AG04449 (cell line): Measurements from ENCODE around the gene ARMS2.

Experiments used
- CTCF ChIA-PET: fragments of 350-600 bp; formaldehyde crosslinking; extraction: SDS; loops from one replicate; lab custom pipeline; 2021; ENCODE audit warnings: antibody characterized with exemption; lab: Yijun Ruan, JAX
- POLR2A ChIA-PET: fragments of 400-600, 350-600 bp; formaldehyde crosslinking; extraction: SDS; loops from one replicate; lab custom pipeline; 2020; ENCODE audit warnings: antibody characterized with exemption, inconsistent platforms; lab: Yijun Ruan, JAX
- DNase-seq: peaks from one replicate; pipeline ENCODE4 v3.0.0-alpha.2; 2010; ENCODE audit warnings: low read depth, low spot score
- H3K4me3 ChIP-seq: 2 replicates; pipeline ENCODE4 v1.5.1; 2011; ENCODE audit warnings: low read depth, mild to moderate bottlenecking, control low read depth, low read length
- TF ChIP-seq, protein P1 (sequence below): IDR thresholded peaks from one replicate; pipeline ENCODE4 v1.5.1; 2011; ENCODE audit warnings: mild to moderate bottlenecking, moderate library complexity, low read length, control low read depth, inconsistent platforms; ENCODE audit not compliant: insufficient read depth; ENCODE audit errors: missing control alignments

The ARMS2 gene

DNA sequence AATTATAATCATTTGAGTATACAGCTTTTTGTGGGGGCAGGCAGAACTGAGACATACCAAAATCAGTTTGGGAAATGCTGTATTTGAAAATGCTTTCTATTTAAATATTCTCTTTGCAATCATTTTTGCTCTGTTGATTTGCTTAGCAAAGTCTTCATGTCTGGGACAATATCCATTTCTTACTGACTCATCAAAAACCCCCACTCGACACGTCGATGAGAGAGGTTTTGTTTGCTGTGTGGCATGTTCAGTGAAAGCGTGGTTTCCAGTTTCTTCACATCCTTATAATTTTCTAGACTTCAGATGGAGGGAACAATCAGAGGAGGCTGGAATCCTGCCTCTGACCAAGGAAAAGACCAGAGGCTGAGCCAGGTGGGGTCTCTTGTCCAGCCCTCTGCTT is 35.8 kb downstream of the ARMS2 start:
- POLR2A ChIA-PET, result no interaction called here
- no peak overlapping the region for H3K4me3 ChIP-seq
- CTCF ChIA-PET, result interaction anchor here (1.0 kb wide), 1 partner anchor 12 kb away, joined by 3 read pairs; no protein-coding TSS in a partner anchor
- DNase-seq, result no peak
- TF ChIP-seq, protein P1, sequence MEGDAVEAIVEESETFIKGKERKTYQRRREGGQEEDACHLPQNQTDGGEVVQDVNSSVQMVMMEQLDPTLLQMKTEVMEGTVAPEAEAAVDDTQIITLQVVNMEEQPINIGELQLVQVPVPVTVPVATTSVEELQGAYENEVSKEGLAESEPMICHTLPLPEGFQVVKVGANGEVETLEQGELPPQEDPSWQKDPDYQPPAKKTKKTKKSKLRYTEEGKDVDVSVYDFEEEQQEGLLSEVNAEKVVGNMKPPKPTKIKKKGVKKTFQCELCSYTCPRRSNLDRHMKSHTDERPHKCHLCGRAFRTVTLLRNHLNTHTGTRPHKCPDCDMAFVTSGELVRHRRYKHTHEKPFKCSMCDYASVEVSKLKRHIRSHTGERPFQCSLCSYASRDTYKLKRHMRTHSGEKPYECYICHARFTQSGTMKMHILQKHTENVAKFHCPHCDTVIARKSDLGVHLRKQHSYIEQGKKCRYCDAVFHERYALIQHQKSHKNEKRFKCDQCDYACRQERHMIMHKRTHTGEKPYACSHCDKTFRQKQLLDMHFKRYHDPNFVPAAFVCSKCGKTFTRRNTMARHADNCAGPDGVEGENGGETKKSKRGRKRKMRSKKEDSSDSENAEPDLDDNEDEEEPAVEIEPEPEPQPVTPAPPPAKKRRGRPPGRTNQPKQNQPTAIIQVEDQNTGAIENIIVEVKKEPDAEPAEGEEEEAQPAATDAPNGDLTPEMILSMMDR, result no peak

DNA sequence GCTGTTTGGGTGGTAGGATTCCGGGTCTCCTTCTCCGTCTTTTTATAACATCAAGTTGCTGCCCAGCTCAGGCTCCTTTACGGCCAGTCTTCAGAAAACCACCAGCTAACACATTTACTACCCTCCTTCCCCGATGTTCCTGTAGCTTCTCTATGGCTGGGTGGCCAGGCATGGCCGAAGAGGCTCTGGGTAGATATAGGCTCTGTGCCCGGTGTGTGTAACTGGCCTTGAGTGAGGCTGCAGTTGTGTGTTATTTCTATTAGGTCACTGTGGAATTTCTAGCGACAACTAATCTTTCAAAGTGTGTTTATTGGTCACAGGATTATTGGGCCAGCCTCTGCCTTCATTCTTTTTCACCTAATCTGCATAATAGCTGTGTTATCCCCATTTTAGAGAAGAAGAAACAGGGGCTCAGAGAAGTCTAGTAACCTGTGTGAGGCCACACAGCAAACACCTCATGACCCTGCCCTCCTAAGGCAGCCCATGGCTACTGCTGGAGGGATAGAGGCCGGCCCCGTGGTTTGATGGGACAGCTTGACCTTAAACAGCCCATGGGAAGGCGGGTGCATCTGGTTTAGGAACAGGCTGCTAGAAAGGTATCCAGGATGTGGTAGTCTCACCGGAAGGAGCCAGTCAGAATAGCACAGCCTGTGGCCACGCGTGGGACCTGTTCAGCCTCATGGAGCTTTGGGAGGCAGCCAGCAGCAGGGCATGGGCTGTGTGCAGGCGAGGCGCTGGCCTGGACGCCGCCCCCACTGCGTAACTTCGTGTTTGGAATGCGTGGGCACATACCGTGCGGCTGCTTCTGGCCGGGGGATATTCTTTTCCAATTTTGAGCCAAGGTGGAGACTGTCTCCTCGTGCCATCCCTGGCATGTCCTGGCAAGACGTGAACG is 36.6 kb downstream of the ARMS2 start:
- no peak overlapping the region for H3K4me3 ChIP-seq
- ChIA-PET POLR2A (no interaction called here), CTCF (interaction anchor here (1.0 to 1.7 kb wide), 3 partner anchors 13 to 75 kb away, joined by 3 to 7 read pairs (median 4); no protein-coding TSS in a partner anchor)
- no peak for DNase-seq
- TF ChIP-seq, protein P1, result no peak

DNA sequence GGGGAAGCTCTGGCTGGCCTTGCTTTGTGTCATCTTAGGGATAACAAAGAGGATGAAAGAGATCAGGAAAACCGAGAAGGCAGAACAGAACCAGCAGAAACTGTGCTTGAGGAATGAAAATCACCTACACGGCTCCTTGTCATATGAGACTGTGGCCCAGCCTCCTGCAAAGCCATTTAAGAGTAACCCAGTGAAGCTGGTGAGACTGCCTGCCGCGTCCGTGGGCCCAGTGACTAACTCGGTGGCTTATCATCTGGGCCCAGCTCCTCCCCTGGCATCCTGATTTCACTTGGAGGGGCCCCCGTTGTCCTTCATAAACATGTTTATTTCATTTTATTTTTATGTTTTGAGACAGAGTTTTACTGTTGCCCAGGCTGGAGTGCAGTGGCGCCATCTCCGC is 37.6 kb downstream of the ARMS2 start:
- TF ChIP-seq, protein P1, result no peak
- H3K4me3 ChIP-seq, result no peak overlapping the region
- no peak for DNase-seq
- ChIA-PET POLR2A (no interaction called here), CTCF (interaction anchor here (1.7 kb wide), 1 partner anchor 74 kb away, joined by 7 read pairs; no protein-coding TSS in a partner anchor)

DNA sequence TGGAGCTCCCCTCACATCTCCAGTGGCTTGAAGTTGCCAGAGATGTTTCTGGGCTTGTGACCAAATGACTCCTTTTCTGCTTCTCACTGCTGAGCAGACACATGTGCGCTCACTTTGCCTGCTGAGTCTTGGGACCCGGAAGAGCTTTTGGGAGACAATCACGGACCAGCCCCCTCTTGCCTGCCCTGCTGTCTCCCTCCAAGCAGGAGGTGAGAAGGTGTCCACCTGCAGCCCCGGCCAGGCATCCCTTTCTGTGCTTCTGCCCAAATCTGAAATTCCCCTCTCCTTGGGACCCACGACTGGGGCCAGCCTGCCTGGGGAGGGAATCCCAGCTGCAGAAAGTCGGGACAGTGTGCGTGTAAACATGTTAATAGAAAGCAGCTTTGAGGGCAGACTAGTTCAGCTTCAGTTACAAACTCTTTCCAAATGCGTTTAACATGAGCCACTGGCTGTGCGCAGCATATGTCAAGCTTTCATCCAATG is 38.6 kb downstream of the ARMS2 start:
- no peak for DNase-seq
- H3K4me3 ChIP-seq, result no peak overlapping the region
- CTCF ChIA-PET, result interaction anchor here (3.9 kb wide), 1 partner anchor 12 kb away, joined by 17 read pairs; no protein-coding TSS in a partner anchor
- POLR2A ChIA-PET, result interaction anchor here (0.9 to 3.6 kb wide), 2 partner anchors 11 to 24 kb away, joined by 6 to 22 read pairs; no protein-coding TSS in a partner anchor
- TF ChIP-seq, protein P1, result no peak

DNA sequence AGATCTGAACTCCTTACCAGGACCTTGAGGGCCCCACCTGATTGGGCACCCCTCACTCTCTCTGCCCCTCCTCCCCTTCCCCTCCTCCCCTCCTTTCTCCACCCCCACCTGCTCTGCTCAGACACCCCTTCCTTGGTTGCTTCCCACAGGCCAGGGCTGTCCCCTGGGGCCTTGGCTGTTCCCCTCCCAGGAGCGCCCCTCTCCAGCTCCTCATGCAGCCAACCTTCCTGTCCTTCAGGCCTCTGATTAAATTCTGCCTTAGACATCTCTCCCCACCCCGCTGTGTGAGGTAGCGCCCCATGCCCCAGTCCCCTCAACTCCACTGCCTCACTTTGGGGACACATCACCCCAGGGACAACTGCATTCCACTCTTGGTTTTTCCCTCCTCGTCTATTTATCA is 39.3 kb downstream of the ARMS2 start:
- POLR2A ChIA-PET, result interaction anchor here (3.6 kb wide), 1 partner anchor 10 kb away, joined by 22 read pairs; no protein-coding TSS in a partner anchor
- H3K4me3 ChIP-seq, result no peak overlapping the region
- no peak for DNase-seq
- TF ChIP-seq, protein P1, result no peak
- CTCF ChIA-PET, result interaction anchor here (3.9 kb wide), 1 partner anchor 12 kb away, joined by 17 read pairs; no protein-coding TSS in a partner anchor

DNA sequence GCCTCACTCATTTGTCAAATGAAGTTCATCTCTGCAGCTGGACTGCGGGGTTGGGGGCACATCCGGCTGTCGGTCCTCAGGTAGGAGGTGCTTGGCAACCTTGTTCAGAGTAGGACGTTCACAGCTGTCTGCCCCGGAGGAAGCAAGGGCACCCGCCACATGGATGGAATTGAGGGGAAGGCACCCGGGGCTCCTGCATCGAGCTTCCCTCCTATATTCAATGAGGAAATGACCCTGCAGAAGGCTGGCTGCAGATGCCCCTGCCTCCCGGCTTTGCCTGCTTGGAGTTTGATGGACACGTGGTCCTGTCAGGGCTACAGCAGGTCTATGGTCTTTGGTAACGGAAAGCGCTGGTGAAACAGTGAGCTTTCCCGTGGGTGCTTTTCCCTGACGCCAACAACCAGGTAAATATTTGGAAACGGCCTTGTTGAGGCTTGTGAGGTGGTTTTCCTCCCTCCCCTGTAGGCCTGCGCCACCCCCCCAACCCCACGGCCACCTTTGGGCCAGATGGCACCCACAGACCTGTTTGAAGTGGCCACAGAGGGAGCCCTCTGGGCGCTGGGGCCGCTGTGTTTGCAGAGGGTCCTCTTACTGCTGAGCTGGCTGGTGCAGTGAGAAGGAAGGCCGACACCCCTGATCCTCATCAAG is 39.8 kb downstream of the ARMS2 start:
- TF ChIP-seq, protein P1, result no peak
- POLR2A ChIA-PET, result interaction anchor here (0.8 to 3.6 kb wide), 4 partner anchors 10 to 45 kb away, joined by 3 to 22 read pairs (median 6); no protein-coding TSS in a partner anchor
- no peak overlapping the region for H3K4me3 ChIP-seq
- no peak for DNase-seq
- CTCF ChIA-PET, result interaction anchor here (0.8 to 3.9 kb wide), 3 partner anchors 11 to 71 kb away, joined by 5 to 17 read pairs (median 10); no protein-coding TSS in a partner anchor
